Measurements from ENCODE around the gene NTRK2. TPM values are rescaled to one million over a fixed set of nuclear protein-coding genes. Genes with fewer than 3 reads are reported as not detected.
"Not testable (repeated sequence)": the region's sequence is repeated elsewhere in the genome, so short reads cannot be mapped to it uniquely, and the experiment has no call there.

The NTRK2 gene
- total RNA-seq, 2 experiments from 2014 or later = 0.02 to 0.05 TPM

DNA sequence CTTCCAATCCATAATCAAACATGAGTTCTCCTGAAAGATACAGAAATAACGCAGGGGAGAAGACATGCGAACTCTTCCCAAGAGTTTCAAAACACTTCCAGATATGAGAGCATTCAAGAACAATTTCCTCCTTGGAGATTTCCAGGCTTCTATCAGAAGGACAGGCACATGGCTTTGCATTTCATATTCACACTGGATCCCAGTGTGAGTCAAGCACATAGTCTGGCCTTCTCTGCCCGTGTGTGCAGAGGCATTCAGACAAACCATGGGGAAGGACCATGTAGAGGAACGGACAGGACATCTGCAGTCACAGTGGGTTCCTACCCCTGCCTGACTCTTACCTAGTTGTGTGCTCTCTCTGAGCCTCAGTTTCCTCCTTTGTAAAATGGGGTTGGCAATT is 384.5 kb downstream of the NTRK2 start:
- H3K9me3 Mint-ChIP-seq = no peaks in the 10 kb centered on the region
- intact Hi-C loops (cut with micrococcal nuclease) = no loop called here
- H3K27ac Mint-ChIP-seq = no peak overlapping the region
- no peaks in the 10 kb centered on the region for H3K4me1 Mint-ChIP-seq (ENCODE audit: low read depth)
- DNase-seq = no peak
- peaks cover 22% of the 10 kb centered on the region for H3K27me3 Mint-ChIP-seq (ENCODE audit: low read depth)
- no peak overlapping the region for H3K4me3 Mint-ChIP-seq
- H3K36me3 Mint-ChIP-seq (ENCODE audit: low read depth) = no peaks in the 10 kb centered on the region
- CTCF ChIA-PET = no interaction called here

DNA sequence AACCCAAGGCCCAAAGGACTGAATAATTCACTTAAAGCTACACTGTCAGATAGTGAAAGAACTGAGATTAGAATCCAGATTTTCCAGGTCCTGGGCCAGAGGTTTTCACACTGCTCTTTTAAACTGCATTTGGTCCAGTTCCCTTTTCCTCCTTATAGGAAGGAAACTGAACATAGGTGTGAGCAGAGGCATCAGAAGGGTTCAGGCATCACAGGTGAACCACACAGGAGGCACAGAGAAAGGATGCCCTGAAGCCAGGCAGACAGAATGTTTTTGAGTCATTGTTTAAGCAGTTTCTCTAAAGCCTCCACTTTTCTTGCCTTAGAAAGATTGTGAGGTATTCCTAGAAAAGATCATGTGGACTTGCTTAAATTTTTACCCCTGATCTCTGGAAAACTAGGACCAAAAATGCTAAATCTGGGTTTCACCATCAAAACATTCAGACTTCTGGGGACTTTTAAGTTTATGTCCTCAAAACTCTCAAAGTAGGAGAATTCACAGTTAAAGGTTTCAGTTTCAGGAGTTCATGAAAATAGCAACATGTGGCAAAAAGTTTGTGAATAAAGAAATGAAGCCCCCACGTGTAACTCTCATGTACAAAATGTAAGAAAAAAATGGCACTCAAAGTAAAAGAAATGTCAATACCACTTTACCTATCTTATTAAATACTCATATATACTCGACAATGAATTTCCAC is 386.1 kb downstream of the NTRK2 start:
- Mint-ChIP-seq H3K9me3 (no peaks in the 10 kb centered on the region), H3K36me3 (ENCODE audit: low read depth) (no peaks in the 10 kb centered on the region), H3K4me3 (no peak overlapping the region), H3K27me3 (ENCODE audit: low read depth) (peaks cover 21% of the 10 kb centered on the region), H3K27ac (no peak overlapping the region), H3K4me1 (ENCODE audit: low read depth) (no peaks in the 10 kb centered on the region)
- intact Hi-C loops (cut with micrococcal nuclease) = no loop called here
- CTCF ChIA-PET = no interaction called here
- no peak for DNase-seq

DNA sequence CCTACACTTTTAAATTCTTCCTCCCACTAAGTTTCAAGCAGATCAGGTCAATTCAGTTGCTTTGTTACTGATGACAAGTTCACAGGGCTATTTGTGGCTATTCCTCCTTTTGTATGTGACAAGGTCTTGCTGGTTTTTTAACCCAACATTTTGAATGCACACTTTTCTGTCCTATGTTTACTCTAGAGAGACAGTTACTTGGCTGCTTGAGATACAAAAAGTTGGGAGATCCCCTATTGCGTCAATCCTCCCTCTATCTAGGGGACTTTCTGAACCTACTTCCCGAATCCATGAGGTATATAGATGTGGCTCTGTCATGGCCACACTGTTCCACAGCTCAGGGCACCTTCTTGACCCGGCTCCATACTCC is 386.7 kb downstream of the NTRK2 start:
- Mint-ChIP-seq H3K27ac (no peak overlapping the region), H3K9me3 (no peaks in the 10 kb centered on the region), H3K4me1 (ENCODE audit: low read depth) (no peaks in the 10 kb centered on the region), H3K27me3 (ENCODE audit: low read depth) (peaks cover 18% of the 10 kb centered on the region), H3K36me3 (ENCODE audit: low read depth) (no peaks in the 10 kb centered on the region), H3K4me3 (no peak overlapping the region)
- CTCF ChIA-PET = no interaction called here
- intact Hi-C loops (cut with micrococcal nuclease) = no loop called here
- DNase-seq = no peak

DNA sequence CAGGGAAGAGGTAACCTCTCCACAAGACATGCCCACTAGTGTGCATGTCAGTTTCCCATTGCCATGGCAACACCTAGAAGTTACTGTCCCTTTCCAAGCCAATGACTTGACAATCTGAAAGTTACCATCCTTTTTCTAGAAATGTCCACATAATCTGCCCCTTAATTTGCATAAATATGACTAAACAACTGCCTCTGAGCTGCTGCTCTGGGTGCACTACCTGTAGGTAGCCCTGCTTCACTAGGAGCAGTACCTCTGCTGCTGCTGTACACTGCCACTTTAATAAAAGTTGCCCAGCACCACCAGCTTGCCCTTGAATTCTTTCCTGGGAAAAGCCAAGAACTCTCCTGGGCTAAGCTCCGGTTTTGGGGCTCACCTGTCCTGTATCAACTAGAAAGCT is 392.4 kb downstream of the NTRK2 start:
- Mint-ChIP-seq H3K27me3 (ENCODE audit: low read depth) (peaks cover 3% of the 10 kb centered on the region), H3K27ac (no peak overlapping the region), H3K9me3 (peaks cover 2% of the 10 kb centered on the region), H3K4me1 (ENCODE audit: low read depth) (no peaks in the 10 kb centered on the region), H3K4me3 (no peak overlapping the region), H3K36me3 (ENCODE audit: low read depth) (no peaks in the 10 kb centered on the region)
- intact Hi-C loops (cut with micrococcal nuclease) = no loop called here
- DNase-seq = no peak
- CTCF ChIA-PET = no interaction called here

DNA sequence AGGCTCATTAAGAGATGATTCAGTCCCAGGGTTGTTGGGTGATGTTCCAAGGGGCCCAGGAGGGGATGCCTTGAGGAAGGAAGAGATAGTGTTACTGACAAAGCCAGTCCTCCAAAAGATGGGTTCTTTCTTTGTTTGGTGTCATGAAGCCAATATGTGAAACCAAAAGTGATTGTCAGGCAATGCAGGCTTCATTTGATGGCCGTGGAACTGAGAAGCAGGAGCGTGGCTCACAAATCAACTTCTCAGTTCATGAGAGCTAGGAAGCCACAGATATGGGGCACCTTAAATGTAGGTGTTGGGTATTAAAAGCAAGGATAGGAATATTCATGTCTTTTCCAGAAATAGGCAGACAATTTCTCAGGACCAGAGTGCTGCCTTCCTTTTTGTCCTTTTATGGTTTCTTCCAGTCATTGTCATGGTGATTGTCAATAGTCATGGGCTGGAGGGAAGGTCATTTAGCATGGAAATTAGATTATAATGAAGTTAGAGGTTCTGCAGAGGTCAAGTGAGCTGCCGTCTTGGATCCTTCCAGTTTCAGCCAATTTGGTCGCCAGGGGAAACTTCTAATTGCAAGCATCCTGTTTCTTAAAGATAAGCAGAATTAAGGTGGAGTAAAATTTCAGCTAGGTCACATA is 393.0 kb downstream of the NTRK2 start:
- Mint-ChIP-seq H3K4me3 (no peak overlapping the region), H3K9me3 (peaks cover 2% of the 10 kb centered on the region), H3K27me3 (ENCODE audit: low read depth) (no peaks in the 10 kb centered on the region), H3K27ac (no peak overlapping the region), H3K4me1 (ENCODE audit: low read depth) (no peaks in the 10 kb centered on the region), H3K36me3 (ENCODE audit: low read depth) (no peaks in the 10 kb centered on the region)
- intact Hi-C loops (cut with micrococcal nuclease) = no loop called here
- CTCF ChIA-PET = no interaction called here
- DNase-seq = no peak

DNA sequence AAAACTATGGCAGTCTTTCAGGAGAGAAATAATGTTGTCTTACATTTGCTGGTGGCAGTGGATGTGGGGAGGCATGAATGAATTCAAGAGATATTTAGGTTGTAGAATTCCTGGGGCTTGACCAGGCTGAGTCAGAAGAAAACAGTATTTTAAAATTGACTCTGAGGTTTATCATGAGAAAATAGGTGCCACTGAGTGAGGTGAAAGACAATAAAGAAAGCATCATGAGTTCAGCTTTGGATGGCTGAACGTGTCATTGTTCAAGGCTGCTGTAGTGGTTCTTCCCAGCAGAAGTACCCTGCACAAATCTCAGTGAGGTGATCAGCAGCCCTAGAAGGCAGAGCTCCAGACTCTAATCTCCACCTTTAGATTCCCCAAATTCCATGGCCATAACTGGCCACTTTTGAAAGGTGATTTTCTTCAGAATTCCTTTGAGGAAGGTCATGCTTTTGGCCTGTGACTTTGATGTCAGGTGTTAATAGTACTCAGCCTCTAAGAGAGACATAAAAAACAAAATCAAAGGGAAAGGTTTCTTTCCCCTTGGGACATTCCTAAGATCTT is 395.4 kb downstream of the NTRK2 start:
- CTCF ChIA-PET = no interaction called here
- Mint-ChIP-seq H3K4me1 (ENCODE audit: low read depth) (no peaks in the 10 kb centered on the region), H3K9me3 (peaks cover 5% of the 10 kb centered on the region), H3K36me3 (ENCODE audit: low read depth) (peaks cover 1% of the 10 kb centered on the region), H3K27me3 (ENCODE audit: low read depth) (no peaks in the 10 kb centered on the region), H3K4me3 (no peak overlapping the region), H3K27ac (no peak overlapping the region)
- intact Hi-C loops (cut with micrococcal nuclease) = no loop called here
- DNase-seq = no peak

DNA sequence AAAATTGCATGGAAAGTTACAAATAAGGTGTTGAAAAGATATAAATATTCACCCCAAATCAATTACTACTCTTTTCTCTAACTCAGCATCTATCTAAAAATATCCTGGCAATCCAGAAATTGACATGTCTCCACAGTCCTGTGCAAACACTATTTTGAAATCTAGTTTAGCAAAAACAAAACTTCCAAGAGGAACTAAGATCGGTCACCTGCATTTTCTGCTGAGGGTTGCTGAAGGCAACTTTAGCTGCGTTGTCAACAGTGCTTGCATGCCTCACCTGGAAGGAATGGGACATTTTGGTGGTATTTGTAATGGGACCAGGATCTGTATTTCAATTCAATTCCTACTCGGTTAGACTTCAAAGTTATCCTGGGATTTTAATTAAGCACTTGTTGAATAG is 398.3 kb downstream of the NTRK2 start:
- Mint-ChIP-seq H3K4me3 (no peak overlapping the region), H3K27ac (no peak overlapping the region), H3K9me3 (peaks cover 8% of the 10 kb centered on the region), H3K27me3 (ENCODE audit: low read depth) (no peaks in the 10 kb centered on the region), H3K36me3 (ENCODE audit: low read depth) (peaks cover 1% of the 10 kb centered on the region), H3K4me1 (ENCODE audit: low read depth) (no peaks in the 10 kb centered on the region)
- CTCF ChIA-PET = no interaction called here
- DNase-seq = no peak
- intact Hi-C loops (cut with micrococcal nuclease) = no loop called here

DNA sequence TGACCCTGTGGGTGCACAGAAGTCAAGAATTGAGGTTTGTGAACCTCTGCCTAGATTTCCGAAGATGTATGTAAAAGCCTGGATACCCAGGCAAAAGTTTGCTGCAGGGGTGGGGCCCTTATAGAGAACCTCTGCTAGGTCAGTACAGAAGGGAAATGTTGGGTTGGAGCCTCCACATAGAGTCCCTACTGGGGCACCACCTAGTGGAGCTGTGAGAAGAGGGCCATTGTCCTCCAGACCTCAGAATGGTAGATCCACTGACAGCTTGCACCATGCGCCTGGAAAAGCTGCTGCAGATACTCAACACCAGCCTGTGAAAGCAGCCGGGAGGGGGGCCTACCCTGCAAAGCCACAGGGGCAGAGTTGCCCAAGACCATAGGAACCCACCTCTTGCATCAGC is 399.9 kb downstream of the NTRK2 start:
- H3K4me3 Mint-ChIP-seq; H3K9me3 Mint-ChIP-seq; DNase-seq; CTCF ChIA-PET; H3K4me1 Mint-ChIP-seq (ENCODE audit: low read depth); H3K36me3 Mint-ChIP-seq (ENCODE audit: low read depth); H3K27me3 Mint-ChIP-seq (ENCODE audit: low read depth); H3K27ac Mint-ChIP-seq; intact Hi-C loops (cut with micrococcal nuclease): not testable (repeated sequence)
